ENCODE data around the gene STAT4. TPM values are rescaled to one million over a fixed set of nuclear protein-coding genes. Genes with fewer than 3 reads are reported as not detected.
A peak's percentile ranks its signal among the peaks of the same experiment; 100 is the strongest.

STAT4 gene
- total RNA-seq, 1 experiment from 2014 or later: not detected

- DNase-seq (ENCODE audit: low read depth): no peak
These were observed 100.8 kb downstream of the STAT4 start for GRCh38 chr2:191049728-191050639.

DNA sequence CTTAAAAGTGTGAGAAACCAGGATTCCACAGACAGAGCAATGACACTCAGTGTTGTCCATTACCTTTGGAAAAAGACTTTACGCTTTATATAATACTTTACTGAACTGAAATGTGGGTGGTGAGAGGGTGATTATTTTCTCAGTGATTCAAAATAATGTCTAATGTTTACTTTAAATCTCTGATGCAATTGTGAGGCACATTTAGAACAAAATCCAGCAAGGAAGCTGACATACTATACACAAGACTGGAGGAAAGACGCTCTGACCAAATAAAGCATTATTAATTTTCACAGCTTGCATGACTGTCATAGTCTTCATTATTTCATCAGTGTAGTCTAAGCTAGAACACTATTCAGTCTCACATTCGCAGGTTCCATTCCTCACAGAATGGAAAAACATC lies 102.7 kb downstream of the STAT4 start:
- no peak for DNase-seq (ENCODE audit: low read depth)

GRCh38 chr2:191045141-191045540 lies 105.7 kb downstream of the STAT4 start:
- DNase-seq (ENCODE audit: low read depth): no peak

GRCh38 chr2:191043438-191043837 lies 107.4 kb downstream of the STAT4 start:
- DNase-seq (ENCODE audit: low read depth): no peak

DNA sequence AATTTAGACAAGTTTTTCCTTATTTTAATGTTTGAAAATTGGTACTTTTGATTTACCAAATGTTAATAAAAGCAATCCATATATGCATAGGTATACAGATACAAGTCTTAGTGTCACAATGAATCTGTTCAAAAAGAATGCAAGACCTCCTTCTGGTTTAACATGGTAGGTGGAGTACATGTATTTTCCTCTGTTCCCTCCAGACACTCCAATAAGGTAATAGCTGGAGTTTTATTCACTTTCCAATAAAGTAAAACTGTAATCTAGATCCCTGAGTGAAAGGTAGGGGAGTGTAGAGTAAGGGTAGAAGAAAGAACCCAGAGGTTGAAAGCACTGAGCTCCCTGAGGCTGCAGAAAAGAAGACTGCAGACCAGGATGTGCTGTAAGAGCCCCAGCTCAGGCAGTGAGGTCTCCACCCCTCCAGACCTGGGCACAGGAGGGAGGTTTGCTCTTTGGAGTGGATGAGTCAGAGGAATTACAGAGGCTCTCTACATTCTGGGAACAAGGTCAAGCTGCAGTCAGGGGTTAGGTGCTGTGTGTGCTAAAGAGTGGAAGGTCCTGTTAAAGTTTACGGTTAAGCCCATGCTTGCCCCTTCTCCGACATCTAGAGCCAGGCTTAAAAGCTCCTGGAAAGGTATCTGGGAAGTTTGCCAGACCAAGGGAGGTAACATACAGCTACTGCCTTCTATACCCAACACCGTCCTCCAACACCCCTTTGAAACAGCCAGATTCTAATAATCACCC lies 109.2 kb downstream of the STAT4 start:
- peak; percentile 69 for DNase-seq (ENCODE audit: low read depth)

DNA sequence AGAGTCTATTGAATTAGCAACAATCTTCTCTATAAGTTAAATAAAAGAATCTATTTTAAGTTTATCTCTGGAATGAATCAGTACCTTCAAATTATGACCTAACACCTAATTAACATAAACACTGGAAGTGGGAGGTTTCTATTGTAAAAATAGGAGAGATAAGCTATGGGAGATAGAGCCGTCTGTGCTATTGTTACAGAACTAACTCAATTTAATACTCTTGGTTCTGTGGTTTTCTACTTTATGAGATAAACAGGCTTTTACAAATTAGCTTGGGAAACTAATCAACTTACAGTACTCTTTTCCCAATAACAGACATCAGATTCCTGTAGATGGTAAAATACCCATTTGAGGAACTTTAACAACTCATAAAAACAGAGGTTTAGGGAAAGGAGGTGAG lies 111.2 kb downstream of the STAT4 start:
- DNase-seq (ENCODE audit: low read depth): no peak

DNA sequence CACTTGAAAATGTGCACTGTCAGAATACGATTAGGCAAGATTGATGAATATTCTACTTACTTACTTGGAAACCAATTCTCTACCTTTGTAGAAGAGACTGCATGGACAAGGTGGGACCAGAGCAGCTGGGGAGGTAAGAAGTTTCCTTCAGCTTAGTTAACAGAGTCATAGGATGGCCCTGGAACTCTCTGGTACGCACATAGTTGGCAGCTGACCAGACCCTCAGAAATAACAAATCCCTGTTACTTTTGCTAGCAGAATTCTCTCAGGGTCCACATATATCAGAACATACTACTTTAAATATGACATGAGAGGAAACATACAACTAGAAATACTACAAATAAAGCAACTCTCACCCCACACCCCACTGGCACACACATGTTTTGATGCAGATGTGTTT lies 112.1 kb downstream of the STAT4 start:
- DNase-seq (ENCODE audit: low read depth): no peak

- peak; percentile 75 for DNase-seq (ENCODE audit: low read depth)
These were observed 112.5 kb downstream of the STAT4 start for GRCh38 chr2:191038241-191038725.

DNA sequence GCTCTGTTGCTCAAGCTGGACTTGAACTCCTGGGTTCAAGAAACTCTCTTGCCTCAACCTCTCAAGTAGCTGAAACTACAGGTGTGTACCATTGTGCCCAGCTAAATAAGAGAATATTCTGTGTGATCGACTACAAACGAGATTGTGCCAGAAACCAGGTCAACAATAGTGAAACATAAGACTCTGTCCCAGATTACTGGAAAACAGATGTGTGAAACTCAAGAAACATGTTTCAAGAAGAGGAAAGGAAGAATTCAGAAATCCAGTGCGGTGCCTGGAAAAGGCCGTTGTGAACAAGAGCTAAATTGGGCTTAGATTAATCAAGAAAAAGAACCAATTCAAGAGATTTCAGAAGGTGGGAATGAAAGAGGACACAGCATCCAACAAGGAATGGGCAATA lies 113.4 kb downstream of the STAT4 start:
- no peak for DNase-seq (ENCODE audit: low read depth)

DNA sequence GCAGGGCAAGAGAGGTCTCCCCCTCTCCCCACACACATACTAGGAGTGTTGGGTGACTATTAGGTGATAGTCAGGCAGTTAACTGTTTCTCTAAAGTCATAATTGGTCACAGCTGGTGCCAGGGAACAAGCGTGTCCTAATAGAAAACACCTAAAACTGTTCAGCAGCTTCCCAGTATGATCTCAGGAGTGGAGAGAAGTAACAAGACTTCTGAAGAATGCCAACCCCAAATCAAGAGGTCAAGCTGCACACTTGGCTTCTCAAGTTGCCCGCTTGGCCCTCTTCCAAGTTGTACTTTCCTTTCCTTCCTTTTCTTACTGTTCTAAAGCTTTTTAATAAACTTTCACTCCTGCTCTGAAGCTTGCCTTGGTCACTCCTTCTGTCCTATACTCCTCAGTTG lies 114.4 kb downstream of the STAT4 start:
- no peak for DNase-seq (ENCODE audit: low read depth)

DNA sequence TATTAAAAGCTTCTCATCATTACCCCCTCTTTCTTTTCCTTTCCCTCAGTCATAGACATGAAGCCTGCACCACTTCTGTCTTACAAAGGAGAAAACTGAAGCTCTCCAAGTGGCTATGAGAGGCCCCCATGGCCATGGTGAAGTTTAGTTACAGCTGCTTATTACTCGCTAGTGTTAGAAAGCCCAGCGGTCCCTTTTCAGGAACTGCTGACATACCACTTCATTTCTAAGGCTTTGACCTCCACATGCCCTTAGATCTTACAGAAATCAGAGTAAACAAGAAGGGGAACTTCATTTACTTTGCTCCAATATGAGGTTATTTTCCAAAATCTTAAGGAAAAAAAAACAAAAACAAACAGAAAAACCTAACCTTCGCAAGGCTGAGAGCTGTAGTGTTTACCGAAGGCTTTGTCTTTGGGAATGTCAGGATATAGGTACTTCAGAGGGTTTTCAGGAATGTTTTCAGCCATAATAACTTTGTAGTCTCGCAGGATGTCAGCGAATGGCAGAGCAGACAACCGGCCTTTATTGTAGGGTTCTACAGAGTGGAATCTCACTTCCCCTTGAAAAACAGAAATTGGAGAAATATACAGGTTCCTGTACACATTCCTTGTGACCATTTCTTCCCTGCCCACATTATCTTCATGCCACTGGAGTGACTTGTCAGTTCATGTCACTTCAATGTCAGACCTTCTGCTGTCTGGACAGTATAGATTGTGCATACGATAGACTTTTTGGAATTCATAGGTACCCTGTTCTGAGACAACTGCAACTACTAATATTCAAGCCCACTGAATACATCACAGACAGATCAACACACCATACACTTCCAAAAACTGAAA lies 118.0 kb downstream of the STAT4 start:
- no peak for DNase-seq (ENCODE audit: low read depth)

GRCh38 chr2:191031256-191031655 lies 119.5 kb downstream of the STAT4 start:
- no peak for DNase-seq (ENCODE audit: low read depth)

- DNase-seq (ENCODE audit: low read depth): peak; percentile 56
These were observed 120.2 kb downstream of the STAT4 start for GRCh38 chr2:191030521-191031154.

- DNase-seq (ENCODE audit: low read depth): no peak
These were observed 121.4 kb downstream of the STAT4 start for GRCh38 chr2:191029280-191029950.

DNA sequence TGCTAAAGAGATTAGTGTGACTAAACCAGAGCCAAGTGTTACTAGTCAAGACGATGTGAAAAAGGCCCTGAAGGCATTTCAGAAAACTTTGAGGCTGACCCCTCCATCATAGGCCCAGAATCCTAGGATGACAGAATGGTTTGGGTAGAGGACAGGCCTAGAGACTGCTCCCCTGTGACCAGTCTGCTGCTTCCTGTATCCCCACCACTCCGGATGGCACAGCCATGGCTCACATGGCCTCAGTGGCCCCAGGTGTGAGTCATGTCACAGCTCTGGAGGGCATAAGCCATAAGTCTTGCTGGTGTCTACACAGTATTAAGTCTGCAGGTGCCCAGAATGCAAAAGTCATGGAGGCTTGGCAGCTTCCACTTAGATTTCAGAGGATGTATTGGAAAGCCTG lies 124.4 kb downstream of the STAT4 start:
- peak; percentile 34 for DNase-seq (ENCODE audit: low read depth)

DNA sequence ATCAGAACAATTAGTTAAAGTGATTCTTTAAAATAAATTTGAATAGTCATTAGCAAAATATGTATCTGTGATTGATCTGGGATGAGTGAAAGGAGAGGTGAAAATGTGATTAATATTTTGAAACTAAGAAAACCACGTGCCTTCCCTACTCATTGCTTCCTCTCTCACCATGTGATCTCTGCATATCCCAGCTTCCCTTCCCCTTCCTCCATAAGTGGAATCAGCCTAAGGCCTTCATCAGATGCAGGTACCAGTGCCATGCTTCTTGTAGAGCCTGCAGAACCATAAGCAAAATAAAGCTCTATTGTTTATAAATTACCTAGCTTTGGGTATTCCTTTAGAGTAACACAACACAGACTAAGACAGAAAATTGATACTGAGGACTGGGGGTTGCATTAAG lies 125.7 kb downstream of the STAT4 start:
- DNase-seq (ENCODE audit: low read depth): no peak

DNA sequence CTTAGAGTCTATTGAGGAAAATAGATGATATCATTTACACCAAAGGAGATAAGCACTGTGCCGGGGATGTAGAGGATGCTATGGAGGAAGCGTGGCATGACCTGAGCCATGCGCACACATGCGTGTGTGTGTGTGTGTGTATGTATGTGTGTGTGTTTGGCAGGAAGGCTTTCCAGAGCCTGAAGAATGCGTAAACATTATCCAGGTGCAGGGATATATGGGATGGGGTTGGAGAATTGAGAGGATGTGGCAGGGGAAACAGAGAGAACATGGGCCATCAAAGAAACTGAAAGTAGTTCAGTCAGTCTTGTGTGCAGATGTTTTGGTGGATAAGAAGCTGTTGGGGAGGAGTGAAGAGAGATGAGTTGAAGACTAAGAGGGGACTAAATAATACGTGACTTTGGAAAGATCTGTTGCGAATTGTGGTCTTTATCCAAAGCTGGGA lies 127.5 kb downstream of the STAT4 start:
- DNase-seq (ENCODE audit: low read depth): no peak

- DNase-seq (ENCODE audit: low read depth): peak; percentile 48
These were observed 129.9 kb downstream of the STAT4 start for GRCh38 chr2:191020742-191021381.

- peak; percentile 97 for DNase-seq (ENCODE audit: low read depth)
These were observed 130.5 kb downstream of the STAT4 start for GRCh38 chr2:191020221-191020741.

DNA sequence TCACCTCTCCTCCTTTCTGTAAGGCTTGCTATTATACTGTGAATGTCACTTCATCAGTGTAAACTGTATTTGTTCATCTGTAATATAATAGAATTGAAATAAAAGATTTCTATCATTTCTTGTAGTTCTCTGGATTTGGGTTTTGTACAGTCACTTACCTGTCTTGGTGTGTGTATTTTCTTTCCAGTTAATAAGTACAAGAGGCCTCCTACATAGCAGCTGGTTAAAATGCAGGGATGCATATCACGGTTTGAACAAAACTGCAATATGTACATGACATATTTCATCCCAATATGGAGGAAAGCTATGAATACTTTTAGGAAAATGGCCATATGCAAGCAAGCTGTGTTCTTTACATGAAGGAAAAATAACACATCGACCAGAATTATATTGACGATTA lies 131.4 kb downstream of the STAT4 start:
- DNase-seq (ENCODE audit: low read depth): no peak

Data from HT1080 (cell line).